Measurements from ENCODE around the gene CYB5R3. TPM values are rescaled to one million over a fixed set of nuclear protein-coding genes. Genes with fewer than 3 reads are reported as not detected.
A peak's percentile ranks its signal among the peaks of the same experiment; 100 is the strongest.
"Not testable (repeated sequence)": the region's sequence is repeated elsewhere in the genome, so short reads cannot be mapped to it uniquely, and the experiment has no call there.

CYB5R3 gene
- total RNA-seq, 1 donor = 84.3 TPM

DNA sequence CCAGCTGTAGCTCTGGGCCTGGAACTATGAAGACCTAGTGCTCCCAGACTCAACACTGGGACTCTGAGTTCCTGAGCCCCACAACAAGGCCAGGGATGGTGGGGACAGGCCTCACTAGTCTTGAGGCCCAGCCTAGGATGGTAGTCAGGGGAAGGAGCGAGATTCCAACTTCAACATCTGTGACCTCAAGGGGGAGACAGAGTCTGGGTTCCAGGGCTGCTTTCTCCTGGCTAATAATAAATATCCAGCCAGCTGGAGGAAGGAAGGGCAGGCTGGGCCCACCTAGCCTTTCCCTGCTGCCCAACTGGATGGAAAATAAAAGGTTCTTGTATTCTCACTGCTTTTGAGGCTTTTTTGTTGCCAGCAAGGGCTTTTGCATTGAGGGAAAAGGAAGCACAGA, 75.1 kb downstream of the CYB5R3 start:
- H3K27me3 ChIP-seq (ENCODE audit: insufficient read depth, low read length); H4K20me1 ChIP-seq (ENCODE audit: insufficient read depth, low read length); H2AFZ ChIP-seq (ENCODE audit: low read length); H3K27ac ChIP-seq (ENCODE audit: low read depth, low read length); H3K9me3 ChIP-seq (ENCODE audit: low read depth, low read length); H3K4me1 ChIP-seq (ENCODE audit: insufficient read depth, low read length); H3K79me2 ChIP-seq (ENCODE audit: insufficient read depth, low read length); H3K4me2 ChIP-seq (ENCODE audit: insufficient read depth, low read length); H3K4me3 ChIP-seq (ENCODE audit: insufficient read depth, low read length): not testable (repeated sequence)
- H3K36me3 ChIP-seq (ENCODE audit: insufficient read depth, low read length) = peaks cover 20% of the 10 kb centered on the region
- DNase-seq (ENCODE audit: insufficient read length, low spot score, missing footprints) = peak; percentile 25

DNA sequence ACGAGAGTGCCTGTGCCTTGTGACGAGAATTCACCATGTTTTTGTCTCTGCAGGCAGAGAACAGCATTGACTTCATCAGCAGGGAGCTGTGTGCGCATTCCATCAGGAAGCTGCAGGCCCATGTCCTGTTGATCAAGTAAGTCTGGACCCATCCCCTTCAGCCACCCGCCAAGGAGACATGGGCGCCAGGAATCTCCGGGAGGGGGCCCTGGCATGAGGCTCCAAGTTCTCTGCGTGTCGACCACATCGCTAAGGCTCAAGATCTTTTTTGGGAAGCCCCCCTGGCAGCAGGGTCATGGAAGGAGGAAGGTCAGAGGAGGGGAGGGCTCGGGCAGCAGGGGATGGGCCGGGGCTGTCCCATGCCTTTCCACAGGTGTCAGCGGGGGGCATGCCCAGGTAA, 78.1 kb downstream of the CYB5R3 start:
- not testable (repeated sequence) for H3K4me2 ChIP-seq (ENCODE audit: insufficient read depth, low read length); H3K4me1 ChIP-seq (ENCODE audit: insufficient read depth, low read length); H3K4me3 ChIP-seq (ENCODE audit: insufficient read depth, low read length); H3K9me3 ChIP-seq (ENCODE audit: low read depth, low read length); H3K27me3 ChIP-seq (ENCODE audit: insufficient read depth, low read length); H3K79me2 ChIP-seq (ENCODE audit: insufficient read depth, low read length); H3K36me3 ChIP-seq (ENCODE audit: insufficient read depth, low read length); H2AFZ ChIP-seq (ENCODE audit: low read length); H4K20me1 ChIP-seq (ENCODE audit: insufficient read depth, low read length); H3K27ac ChIP-seq (ENCODE audit: low read depth, low read length)
- peak; percentile 42 for DNase-seq (ENCODE audit: insufficient read length, low spot score, missing footprints)

DNA sequence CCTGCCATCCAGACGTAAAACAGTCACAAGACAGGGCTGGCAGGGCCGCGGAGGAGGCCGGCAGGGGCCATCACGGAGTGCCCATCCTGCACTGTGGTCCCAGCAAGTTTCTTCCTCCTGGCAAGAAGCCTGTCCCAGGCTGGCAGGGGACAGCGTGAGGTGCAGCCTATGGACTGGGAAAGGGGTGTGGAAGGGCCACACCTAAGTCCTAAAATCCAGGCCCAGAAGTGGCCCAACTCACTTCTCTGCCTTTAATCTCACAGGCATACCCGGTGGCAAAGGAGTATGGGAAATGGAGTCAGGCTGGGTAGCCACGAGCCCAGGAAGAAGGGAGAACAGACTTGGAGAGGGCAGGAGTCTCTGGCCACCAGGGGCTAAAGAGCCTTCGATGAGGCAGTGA, 78.6 kb downstream of the CYB5R3 start:
- not testable (repeated sequence) for H2AFZ ChIP-seq (ENCODE audit: low read length); H3K4me1 ChIP-seq (ENCODE audit: insufficient read depth, low read length); DNase-seq (ENCODE audit: insufficient read length, low spot score, missing footprints); H3K4me3 ChIP-seq (ENCODE audit: insufficient read depth, low read length); H3K36me3 ChIP-seq (ENCODE audit: insufficient read depth, low read length); H3K9me3 ChIP-seq (ENCODE audit: low read depth, low read length); H3K27ac ChIP-seq (ENCODE audit: low read depth, low read length); H3K79me2 ChIP-seq (ENCODE audit: insufficient read depth, low read length); H3K27me3 ChIP-seq (ENCODE audit: insufficient read depth, low read length); H4K20me1 ChIP-seq (ENCODE audit: insufficient read depth, low read length); H3K4me2 ChIP-seq (ENCODE audit: insufficient read depth, low read length)

DNA sequence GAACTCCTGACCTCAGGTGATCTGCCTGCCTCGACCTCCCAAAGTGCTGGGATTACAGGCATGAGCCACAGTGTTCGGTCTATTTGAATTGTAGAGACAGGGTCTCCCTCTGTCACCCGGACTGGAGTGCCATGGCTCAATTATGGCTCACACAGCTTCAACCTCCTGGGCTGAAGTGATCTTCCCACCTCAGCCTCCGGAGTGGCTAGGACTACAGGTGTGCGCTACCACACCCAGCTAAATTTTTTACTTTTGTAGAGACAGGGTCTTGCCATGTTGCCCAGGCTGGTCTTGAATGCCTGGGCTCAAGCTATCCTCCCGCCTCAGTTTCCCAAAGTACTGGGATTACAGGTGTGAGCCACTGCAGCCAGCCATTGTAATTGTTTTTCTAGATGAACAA, 81.2 kb downstream of the CYB5R3 start:
- not testable (repeated sequence) for H3K4me1 ChIP-seq (ENCODE audit: insufficient read depth, low read length); H3K9me3 ChIP-seq (ENCODE audit: low read depth, low read length); H3K36me3 ChIP-seq (ENCODE audit: insufficient read depth, low read length); H3K4me2 ChIP-seq (ENCODE audit: insufficient read depth, low read length); H3K27ac ChIP-seq (ENCODE audit: low read depth, low read length); DNase-seq (ENCODE audit: insufficient read length, low spot score, missing footprints); H4K20me1 ChIP-seq (ENCODE audit: insufficient read depth, low read length); H3K4me3 ChIP-seq (ENCODE audit: insufficient read depth, low read length); H3K27me3 ChIP-seq (ENCODE audit: insufficient read depth, low read length); H3K79me2 ChIP-seq (ENCODE audit: insufficient read depth, low read length); H2AFZ ChIP-seq (ENCODE audit: low read length)

Small RNA genes lying within 50 kb of the gene (small RNA-seq; reads per million reads assigned to genes)
- not detected for gene RNU6-513P

Other genes starting within 250 kb of the CYB5R3 start
- gene NFAM1, start 217.0 kb downstream of the CYB5R3 start, total RNA-seq = under 0.01 TPM in 2 replicates
- gene RRP7A, start 129.6 kb downstream of the CYB5R3 start, total RNA-seq = 21.5 and 29.0 TPM in 2 replicates
- gene SERHL2, start 95.4 kb downstream of the CYB5R3 start, total RNA-seq = 2.9 TPM in 2 replicates
- gene POLDIP3, start 34.5 kb downstream of the CYB5R3 start, total RNA-seq = 21.2 and 22.4 TPM in 2 replicates
- 0.72 and 1.2 TPM in 2 replicates for gene ATP5MGL, start 8.8 kb downstream of the CYB5R3 start, total RNA-seq
- 19.9 and 24.2 TPM in 2 replicates for gene A4GALT, start 71.5 kb upstream of the CYB5R3 start, total RNA-seq
- 90.5 and 91.6 TPM in 2 replicates for gene ARFGAP3, start 207.9 kb upstream of the CYB5R3 start, total RNA-seq